GM23248 (cell line): Measurements from ENCODE around the gene CREB1. TPM values are rescaled to one million over a fixed set of nuclear protein-coding genes. Genes with fewer than 3 reads are reported as not detected.
"Not testable (repeated sequence)": the region's sequence is repeated elsewhere in the genome, so short reads cannot be mapped to it uniquely, and the experiment has no call there.

ENCODE experiments used
- DNase-seq: peaks from one replicate; pipeline ENCODE4 v3.0.0-alpha.2; 2015
- H2AFZ ChIP-seq: fragments of 200-600 bp; sonication (generic); 2 replicates; pipeline ENCODE4 v1.6.1; 2016; ENCODE audit warnings: antibody characterized with exemption
- H3F3A ChIP-seq: fragments of 200-600 bp; sonication (generic); 2 replicates; pipeline ENCODE4 v1.6.1; 2016; ENCODE audit warnings: mild to moderate bottlenecking, antibody characterized with exemption, mixed run types; ENCODE audit not compliant: insufficient read depth
- H3K27ac ChIP-seq: fragments of 200-600 bp; sonication (generic); 2 replicates; pipeline ENCODE4 v1.5.1; 2016; ENCODE audit warnings: mild to moderate bottlenecking
- H3K27me3 ChIP-seq: fragments of 200-600 bp; sonication (generic); replicated peaks from 2 replicates; pipeline ENCODE4 v1.6.1; 2016; ENCODE audit warnings: mild to moderate bottlenecking; ENCODE audit not compliant: insufficient read depth
- H3K36me3 ChIP-seq: fragments of 200-600 bp; sonication (generic); 2 replicates; pipeline ENCODE4 v1.6.1; 2016; ENCODE audit warnings: low read depth, mild to moderate bottlenecking
- H3K4me1 ChIP-seq: fragments of 200-600 bp; sonication (generic); 2 replicates; pipeline ENCODE4 v1.6.1; 2016; ENCODE audit warnings: mild to moderate bottlenecking; ENCODE audit not compliant: insufficient read depth
- H3K4me2 ChIP-seq: fragments of 200-600 bp; sonication (generic); one replicate; pipeline ENCODE4 v1.6.1; 2016; ENCODE audit warnings: mild to moderate bottlenecking; ENCODE audit not compliant: unreplicated experiment
- H3K4me3 ChIP-seq: fragments of 200-600 bp; sonication (generic); 2 replicates; pipeline ENCODE4 v1.5.1; 2016; ENCODE audit warnings: mild to moderate bottlenecking
- H3K79me2 ChIP-seq: fragments of 200-600 bp; sonication (generic); 2 replicates; pipeline ENCODE4 v1.6.1; 2016; ENCODE audit warnings: mild to moderate bottlenecking; ENCODE audit not compliant: insufficient read depth
- H3K9ac ChIP-seq: fragments of 200-600 bp; sonication (generic); 2 replicates; pipeline ENCODE4 v1.6.1; 2016; ENCODE audit warnings: mild to moderate bottlenecking
- H3K9me2 ChIP-seq: fragments of 200-600 bp; sonication (generic); 2 replicates; pipeline ENCODE4 v1.6.1; 2016; ENCODE audit warnings: mixed run types, mild to moderate bottlenecking, moderate library complexity; ENCODE audit not compliant: insufficient read depth
- H3K9me3 ChIP-seq: fragments of 200-600 bp; sonication (generic); one replicate; pipeline ENCODE4 v1.6.1; 2017; ENCODE audit warnings: low read depth
- H4K20me1 ChIP-seq: fragments of 200-600 bp; sonication (generic); 2 replicates; pipeline ENCODE4 v1.6.0; 2016; ENCODE audit not compliant: insufficient read depth
- EZH2 ChIP-seq: fragments of 200-600 bp; sonication (generic); IDR thresholded peaks from 2 replicates; pipeline ENCODE4 v1.6.1; 2018; ENCODE audit warnings: antibody characterized with exemption, mild to moderate bottlenecking; ENCODE audit not compliant: insufficient read depth, poor library complexity, severe bottlenecking
- EZH2phosphoT487 ChIP-seq: fragments of 200-600 bp; sonication (generic); IDR thresholded peaks from 2 replicates; pipeline ENCODE4 v1.6.1; 2018; ENCODE audit warnings: antibody characterized with exemption, moderate library complexity, mild to moderate bottlenecking, low read depth; ENCODE audit not compliant: insufficient read depth
- WGBS, 2 experiments: methylation state at CpG; one replicate each; pipeline ENCODE4 v1.1.6; 2015 to 2017; ENCODE audit warnings: low lambda C conversion rate in 2 of 2, low coverage in 1 of 2; ENCODE audit errors: missing lambda C conversion rate in 2 of 2; 5-methylcytosine and 5-hydroxymethylcytosine counted together
- in situ Hi-C: fragments of 300-500 bp; cut with MboI; formaldehyde crosslinking; loops from 2 replicates; pipeline ENCODE4 v1.15.0; 2020
- polyA plus RNA-seq: library from polyadenylated mRNA; unstranded; fragments of >200 nt; fragmentation: Nextera tagmentation; extraction: Ambion mirVana; gene quantifications from 2 replicates; pipeline ENCODE4 v1.2.1, GENCODE V29; 2016
- total RNA-seq: library from RNA; depleted of rRNA; stranded (reverse); fragments of >200 nt; shearing (Covaris generic); gene quantifications from 2 replicates; pipeline ENCODE4 v1.2.3, GENCODE V29; 2014

The CREB1 gene
- total and polyA plus RNA-seq, 2 experiments from 2014 or later = 37.7 to 71.8 TPM

DNA sequence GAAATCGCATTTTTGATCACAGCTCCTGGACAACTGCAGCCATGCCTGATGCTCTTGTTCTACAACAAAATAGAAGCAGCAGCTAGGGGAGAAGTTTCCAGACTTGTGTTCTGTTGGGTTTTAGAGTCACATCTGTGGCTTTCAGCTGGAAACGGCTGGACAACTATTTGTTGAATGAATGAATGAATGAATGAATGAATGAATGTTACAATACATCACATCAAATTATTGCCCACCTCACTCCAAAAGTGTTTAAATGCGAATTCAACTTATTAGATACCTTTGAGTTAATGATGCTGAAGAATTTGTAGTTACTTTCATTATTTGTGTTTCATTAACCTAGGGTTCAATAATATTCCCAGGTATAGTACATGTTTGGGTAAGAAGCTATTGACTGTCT lies 103.9 kb downstream of the CREB1 start:
- TF ChIP-seq EZH2 (no peak), EZH2phosphoT487 (no peak)
- Histone ChIP-seq H3K79me2 (no peaks in the 10 kb centered on the region), H3K9me2 (no peaks in the 10 kb centered on the region), H3K4me2 (peak overlapping the region; percentile 18), H3K4me1 (peaks cover 13% of the 10 kb centered on the region), H2AFZ (no peak overlapping the region), H3F3A (peaks cover 14% of the 10 kb centered on the region; the same call in 1 of the 2 replicates), H3K27ac (no peak overlapping the region), H3K9ac (no peak overlapping the region), H3K9me3 (no peaks in the 10 kb centered on the region), H3K36me3 (no peaks in the 10 kb centered on the region), H3K27me3 (no peaks in the 10 kb centered on the region), H3K4me3 (no peak overlapping the region), H4K20me1 (no peaks in the 10 kb centered on the region)
- 69% methylated on average over 3 of the region's 3 CpGs for WGBS, 2 experiments
- in situ Hi-C loops = no loop called here
- DNase-seq = no peak

- no peak overlapping the region for H3K9ac ChIP-seq
- no peak overlapping the region for H3K27ac ChIP-seq
- in situ Hi-C loops = no loop called here
- TF ChIP-seq EZH2phosphoT487 (no peak), EZH2 (no peak)
- H3K79me2 ChIP-seq = no peaks in the 10 kb centered on the region
- peak; percentile 27 for DNase-seq
- no peaks in the 10 kb centered on the region for H3K9me3 ChIP-seq
- H3K4me3 ChIP-seq = no peak overlapping the region
- H3K4me2 ChIP-seq = no peak overlapping the region
- WGBS, 2 experiments = 72% methylated on average over 11 of the region's 11 CpGs
- H3F3A ChIP-seq = peaks cover 14% of the 10 kb centered on the region; the same call in 1 of the 2 replicates
- no peak overlapping the region for H2AFZ ChIP-seq
- no peaks in the 10 kb centered on the region for H3K27me3 ChIP-seq
- H3K4me1 ChIP-seq = peaks cover 13% of the 10 kb centered on the region
- H3K36me3 ChIP-seq = no peaks in the 10 kb centered on the region
- no peaks in the 10 kb centered on the region for H3K9me2 ChIP-seq
- H4K20me1 ChIP-seq = no peaks in the 10 kb centered on the region
Observed at GRCh38 chr2:207635468-207636200, 105.9 kb downstream of the CREB1 start.

GRCh38 chr2:207639288-207639687 lies 109.5 kb downstream of the CREB1 start:
- 78 to 80% methylated on average over 3 of the region's 3 CpGs for WGBS, 2 experiments
- in situ Hi-C loops, H3K9me2 ChIP-seq, DNase-seq, H3K27ac ChIP-seq, H3K4me1 ChIP-seq, H2AFZ ChIP-seq, H3K79me2 ChIP-seq, H3K27me3 ChIP-seq, H3F3A ChIP-seq, H3K36me3 ChIP-seq, H3K4me2 ChIP-seq, H3K9me3 ChIP-seq, H3K4me3 ChIP-seq, H3K9ac ChIP-seq, H4K20me1 ChIP-seq: not testable (repeated sequence)

- Histone ChIP-seq H2AFZ (no peak overlapping the region), H3K27ac (no peak overlapping the region), H3K9ac (no peak overlapping the region), H3K27me3 (no peaks in the 10 kb centered on the region; the same call in 1 of the 2 replicates), H3K9me3 (no peaks in the 10 kb centered on the region), H4K20me1 (no peaks in the 10 kb centered on the region), H3K4me1 (no peaks in the 10 kb centered on the region), H3K79me2 (no peaks in the 10 kb centered on the region), H3K9me2 (no peaks in the 10 kb centered on the region), H3K4me2 (no peak overlapping the region), H3K36me3 (no peaks in the 10 kb centered on the region), H3F3A (no peaks in the 10 kb centered on the region), H3K4me3 (no peak overlapping the region)
- no peak for DNase-seq
- no peak for TF ChIP-seq EZH2
- no peak for TF ChIP-seq EZH2phosphoT487
- in situ Hi-C loops = no loop called here
Observed at GRCh38 chr2:207640160-207640559, 110.4 kb downstream of the CREB1 start.

GRCh38 chr2:207640661-207641060 lies 110.9 kb downstream of the CREB1 start:
- H3K4me3 ChIP-seq = no peak overlapping the region
- no peak overlapping the region for H2AFZ ChIP-seq
- H3K79me2 ChIP-seq = no peaks in the 10 kb centered on the region
- H3K4me1 ChIP-seq = no peaks in the 10 kb centered on the region
- 29 to 54% methylated on average over 1 of the region's 1 CpG for WGBS, 2 experiments
- H3K9ac ChIP-seq = no peak overlapping the region
- H3K36me3 ChIP-seq = no peaks in the 10 kb centered on the region
- in situ Hi-C loops = no loop called here
- TF ChIP-seq EZH2phosphoT487 (no peak), EZH2 (no peak)
- no peaks in the 10 kb centered on the region for H3K9me3 ChIP-seq
- H3K9me2 ChIP-seq = no peaks in the 10 kb centered on the region
- DNase-seq = no peak
- H3K27me3 ChIP-seq = no peaks in the 10 kb centered on the region; the same call in 1 of the 2 replicates
- no peaks in the 10 kb centered on the region for H4K20me1 ChIP-seq
- H3K4me2 ChIP-seq = no peak overlapping the region
- H3F3A ChIP-seq = no peaks in the 10 kb centered on the region
- H3K27ac ChIP-seq = no peak overlapping the region
